Activated naive CD8-positive, alpha-beta T cell treated with anti-CD3 and anti-CD28 coated beads, Interleukin-2, amount 10 ng/mL, durations not matched to agents 7 days and 5 days (primary cell): ENCODE measurements around the gene RFPL3. TPM values are rescaled to one million over a fixed set of nuclear protein-coding genes. Genes with fewer than 3 reads are reported as not detected.
"Not testable (repeated sequence)": the region's sequence is repeated elsewhere in the genome, so short reads cannot be mapped to it uniquely, and the experiment has no call there.

Experiments used
- ATAC-seq: fragments of 150-1000 bp; cut with Tn5 transposase; one replicate; pipeline ENCODE4 v1.10.0; 2021; ENCODE audit warnings: low read depth, moderate library complexity
- POLR2A ChIA-PET: fragments of 350-600 bp; sonication (Branson Sonifier 250); formaldehyde crosslinking; loops from one replicate; lab custom pipeline; 2021; ENCODE audit warnings: antibody characterized with exemption; lab: Charles Lee
- DNase-seq: peaks from one replicate; pipeline ENCODE4 v3.0.0; 2021
- H3K27ac Mint-ChIP-seq: one replicate; pipeline ENCODE4 v1.8.0; 2022; ENCODE audit warnings: mild to moderate bottlenecking, mixed read lengths
- H3K27me3 Mint-ChIP-seq: one replicate; pipeline ENCODE4 v1.8.0; 2022; ENCODE audit warnings: mild to moderate bottlenecking, moderate library complexity, mixed read lengths
- H3K36me3 Mint-ChIP-seq: one replicate; pipeline ENCODE4 v1.8.0; 2021; ENCODE audit warnings: mild to moderate bottlenecking, mixed read lengths
- H3K4me1 Mint-ChIP-seq: one replicate; pipeline ENCODE4 v1.8.0; 2021; ENCODE audit warnings: mixed read lengths
- H3K4me3 Mint-ChIP-seq: one replicate; pipeline ENCODE4 v1.8.0; 2022; ENCODE audit warnings: mild to moderate bottlenecking, moderate library complexity, mixed read lengths
- H3K9me3 Mint-ChIP-seq: one replicate; pipeline ENCODE4 v1.8.0; 2021; ENCODE audit warnings: mixed read lengths
- total RNA-seq, 2 experiments: library from RNA; stranded (reverse); gene quantifications; one replicate each; pipeline ENCODE4 v1.2.3, GENCODE V29; 2021

The RFPL3 gene
- total RNA-seq, 2 experiments from 2014 or later: not detected

DNA sequence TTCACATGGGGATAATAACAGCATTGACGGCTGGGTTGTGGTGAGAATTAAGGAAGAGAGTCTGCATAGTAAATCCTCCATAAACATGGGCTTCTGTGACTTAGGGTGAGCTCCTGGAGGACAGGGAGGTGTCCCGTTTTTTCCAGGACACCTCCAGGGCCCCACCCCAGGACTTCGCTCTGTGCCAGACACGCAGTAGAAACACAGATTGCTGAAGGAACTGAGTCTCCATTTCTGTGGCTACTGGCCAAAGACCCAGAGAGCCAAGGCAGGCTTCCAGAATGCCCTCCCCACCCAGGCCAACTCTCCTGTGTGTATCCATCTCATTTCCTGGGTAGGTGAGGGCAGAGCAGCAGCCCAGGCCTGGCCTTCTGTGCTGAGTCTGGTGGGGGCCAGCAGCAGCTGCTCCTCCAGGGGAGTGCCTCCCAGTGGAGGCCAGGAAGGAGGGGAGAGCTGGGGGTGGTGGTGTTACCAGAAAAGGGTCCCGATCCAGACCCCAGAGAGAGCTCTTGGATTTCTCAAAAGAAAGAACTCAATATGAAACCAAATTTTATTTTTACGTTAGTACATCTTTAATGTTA lies 9.5 kb upstream of the RFPL3 start:
- POLR2A ChIA-PET: no interaction called here
- Mint-ChIP-seq H3K27me3 (peaks cover 25% of the 10 kb centered on the region), H3K4me3 (no peak overlapping the region), H3K27ac (no peak overlapping the region), H3K9me3 (no peaks in the 10 kb centered on the region), H3K4me1 (peaks cover 2% of the 10 kb centered on the region), H3K36me3 (no peaks in the 10 kb centered on the region)
- DNase-seq (no peak), ATAC-seq (no peak)

GRCh38 chr22:32351875-32352274 lies 5.8 kb upstream of the RFPL3 start:
- POLR2A ChIA-PET, H3K4me1 Mint-ChIP-seq, H3K9me3 Mint-ChIP-seq, DNase-seq, H3K27ac Mint-ChIP-seq, ATAC-seq, H3K4me3 Mint-ChIP-seq, H3K36me3 Mint-ChIP-seq, H3K27me3 Mint-ChIP-seq: not testable (repeated sequence)

- DNase-seq (no peak), ATAC-seq (no peak)
- no peaks in the 10 kb centered on the region for H3K36me3 Mint-ChIP-seq
- H3K4me3 Mint-ChIP-seq: no peak overlapping the region
- H3K9me3 Mint-ChIP-seq: no peaks in the 10 kb centered on the region
- POLR2A ChIA-PET: no interaction called here
- peaks cover 2% of the 10 kb centered on the region for H3K27me3 Mint-ChIP-seq
- no peak overlapping the region for H3K27ac Mint-ChIP-seq
- no peaks in the 10 kb centered on the region for H3K4me1 Mint-ChIP-seq
Measured at GRCh38 chr22:32352681-32353080, 5.0 kb upstream of the RFPL3 start.

- POLR2A ChIA-PET: no interaction called here
- DNase-seq (no peak), ATAC-seq (no peak)
- H3K27ac Mint-ChIP-seq: no peak overlapping the region
- no peaks in the 10 kb centered on the region for H3K9me3 Mint-ChIP-seq
- no peaks in the 10 kb centered on the region for H3K4me1 Mint-ChIP-seq
- no peak overlapping the region for H3K4me3 Mint-ChIP-seq
- H3K27me3 Mint-ChIP-seq: peaks cover 2% of the 10 kb centered on the region
- no peaks in the 10 kb centered on the region for H3K36me3 Mint-ChIP-seq
Measured at GRCh38 chr22:32353292-32353691, 4.4 kb upstream of the RFPL3 start.

DNA sequence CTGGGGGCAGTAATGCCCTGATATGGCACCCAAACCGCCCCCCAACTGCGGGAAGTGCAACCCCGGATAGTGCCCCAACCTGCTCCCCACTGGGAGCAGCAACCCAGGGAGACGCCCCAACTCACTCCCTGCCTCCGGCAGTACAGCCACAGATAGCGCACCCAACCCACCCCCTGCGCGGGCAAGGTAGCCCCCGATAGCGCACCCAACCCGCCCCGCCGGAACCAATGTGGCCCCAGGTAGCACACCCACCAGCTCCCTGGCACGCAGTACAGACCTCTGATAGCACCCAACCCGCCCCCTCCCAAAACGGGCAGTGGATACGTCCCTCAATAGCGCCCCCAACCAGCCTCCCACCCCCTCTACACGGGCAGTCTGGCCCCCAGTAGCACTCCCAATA lies 3.8 kb upstream of the RFPL3 start:
- Mint-ChIP-seq H3K27ac (no peak overlapping the region), H3K36me3 (no peaks in the 10 kb centered on the region), H3K27me3 (peaks cover 2% of the 10 kb centered on the region), H3K9me3 (no peaks in the 10 kb centered on the region), H3K4me1 (no peaks in the 10 kb centered on the region), H3K4me3 (no peak overlapping the region)
- ATAC-seq: no peak
- DNase-seq: no peak
- POLR2A ChIA-PET: no interaction called here

- no peaks in the 10 kb centered on the region for H3K9me3 Mint-ChIP-seq
- H3K4me3 Mint-ChIP-seq: no peak overlapping the region
- no peaks in the 10 kb centered on the region for H3K4me1 Mint-ChIP-seq
- H3K36me3 Mint-ChIP-seq: no peaks in the 10 kb centered on the region
- ATAC-seq: no peak
- H3K27ac Mint-ChIP-seq: no peak overlapping the region
- DNase-seq: no peak
- POLR2A ChIA-PET: no interaction called here
- peaks cover 2% of the 10 kb centered on the region for H3K27me3 Mint-ChIP-seq
Measured at GRCh38 chr22:32354360-32355351, 3.0 kb upstream of the RFPL3 start.

GRCh38 chr22:32355760-32356159 lies 1.9 kb upstream of the RFPL3 start:
- H3K4me1 Mint-ChIP-seq: no peaks in the 10 kb centered on the region
- POLR2A ChIA-PET: no interaction called here
- peaks cover 2% of the 10 kb centered on the region for H3K27me3 Mint-ChIP-seq
- no peak overlapping the region for H3K4me3 Mint-ChIP-seq
- no peak overlapping the region for H3K27ac Mint-ChIP-seq
- DNase-seq: no peak
- ATAC-seq: peak; percentile 33
- H3K36me3 Mint-ChIP-seq: no peaks in the 10 kb centered on the region
- no peaks in the 10 kb centered on the region for H3K9me3 Mint-ChIP-seq

DNA sequence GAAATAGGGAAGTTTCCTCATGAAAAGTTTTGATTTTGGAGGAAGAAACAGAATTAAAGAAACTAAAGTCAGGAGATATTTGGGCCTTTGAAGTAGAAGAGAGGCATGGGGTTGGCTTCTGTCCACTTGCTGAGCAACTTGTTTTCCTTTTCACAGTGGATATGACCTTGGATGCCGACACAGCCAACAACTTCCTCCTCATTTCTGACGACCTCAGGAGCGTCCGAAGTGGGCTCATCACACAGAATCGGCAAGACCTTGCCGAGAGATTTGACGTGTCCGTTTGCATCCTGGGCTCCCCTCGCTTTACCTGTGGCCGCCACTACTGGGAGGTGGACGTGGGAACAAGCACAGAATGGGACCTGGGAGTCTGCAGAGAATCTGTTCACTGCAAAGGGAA lies 2.4 kb downstream of the RFPL3 start:
- POLR2A ChIA-PET, H3K27ac Mint-ChIP-seq, DNase-seq, H3K36me3 Mint-ChIP-seq, H3K27me3 Mint-ChIP-seq, ATAC-seq, H3K9me3 Mint-ChIP-seq, H3K4me1 Mint-ChIP-seq, H3K4me3 Mint-ChIP-seq: not testable (repeated sequence)

DNA sequence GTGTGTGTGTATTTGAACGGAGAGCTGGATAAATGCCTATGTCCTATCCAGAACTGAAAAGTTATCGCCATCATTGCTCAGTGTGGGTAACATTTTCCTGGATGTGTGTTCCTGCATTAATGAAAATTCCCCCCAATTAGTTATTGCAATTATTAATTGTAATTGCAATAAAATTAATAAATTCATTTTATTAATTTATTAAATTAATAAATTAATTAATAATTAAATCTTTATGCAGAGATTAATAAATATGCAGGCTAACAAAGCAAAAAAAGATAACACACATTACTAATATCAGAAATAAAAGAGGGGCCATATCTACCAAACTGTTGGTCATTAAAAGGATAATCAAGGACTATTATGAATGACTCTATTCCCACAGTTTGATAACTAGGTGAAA lies 3.6 kb downstream of the RFPL3 start:
- no peak for ATAC-seq
- POLR2A ChIA-PET: no interaction called here
- no peak for DNase-seq
- Mint-ChIP-seq H3K9me3 (no peaks in the 10 kb centered on the region), H3K4me1 (no peaks in the 10 kb centered on the region), H3K27ac (no peak overlapping the region), H3K36me3 (no peaks in the 10 kb centered on the region), H3K27me3 (no peaks in the 10 kb centered on the region), H3K4me3 (no peak overlapping the region)

DNA sequence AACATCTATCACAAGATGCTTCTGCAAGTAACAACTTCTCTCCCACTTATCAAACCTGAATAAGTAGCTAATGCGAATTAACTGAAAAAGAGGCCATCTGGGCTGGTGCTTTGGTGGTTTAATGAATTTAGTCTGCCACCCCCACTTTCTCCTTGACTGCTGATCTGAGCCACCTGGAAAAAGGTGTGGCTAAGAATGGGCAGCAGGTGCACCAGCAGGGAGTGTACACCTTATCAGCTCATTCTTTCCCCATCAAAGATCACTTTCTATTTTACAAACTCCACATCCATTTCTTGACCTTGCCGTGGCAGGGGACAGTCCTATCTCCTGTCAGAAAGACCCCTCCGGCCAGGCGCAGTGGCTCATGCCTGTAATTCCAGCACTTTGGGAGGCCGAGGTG lies 6.5 kb downstream of the RFPL3 start:
- Mint-ChIP-seq H3K4me3 (no peak overlapping the region), H3K27me3 (no peaks in the 10 kb centered on the region), H3K4me1 (peaks cover 2% of the 10 kb centered on the region), H3K36me3 (no peaks in the 10 kb centered on the region), H3K9me3 (no peaks in the 10 kb centered on the region), H3K27ac (no peak overlapping the region)
- ATAC-seq (no peak), DNase-seq (no peak)
- POLR2A ChIA-PET: no interaction called here

GRCh38 chr22:32375678-32376450 lies 18.2 kb downstream of the RFPL3 start:
- DNase-seq (no peak), ATAC-seq (no peak)
- H3K36me3 Mint-ChIP-seq: no peaks in the 10 kb centered on the region
- H3K4me3 Mint-ChIP-seq: no peak overlapping the region
- peaks cover 5% of the 10 kb centered on the region for H3K27me3 Mint-ChIP-seq
- no peaks in the 10 kb centered on the region for H3K9me3 Mint-ChIP-seq
- POLR2A ChIA-PET: no interaction called here
- no peaks in the 10 kb centered on the region for H3K4me1 Mint-ChIP-seq
- H3K27ac Mint-ChIP-seq: no peak overlapping the region

DNA sequence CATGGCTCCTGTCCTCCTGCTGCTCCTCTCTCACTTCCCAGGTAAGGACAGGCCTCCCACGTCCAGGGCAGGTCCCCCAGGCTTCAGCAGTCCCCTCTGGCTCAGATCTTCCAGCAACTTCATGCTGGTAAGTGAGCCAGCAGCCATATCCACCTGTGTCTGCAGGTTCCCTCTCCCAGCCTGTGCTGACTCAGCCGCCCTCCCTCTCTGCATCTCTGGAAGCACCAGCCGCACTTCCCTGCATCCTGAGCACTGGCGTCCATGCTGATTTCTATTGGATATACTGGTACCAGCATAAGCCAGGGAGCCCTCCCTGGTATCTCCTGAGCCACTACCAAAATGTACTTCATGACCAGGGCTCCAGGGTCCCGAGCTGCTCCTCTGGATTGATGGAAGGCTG lies 19.0 kb downstream of the RFPL3 start:
- ATAC-seq (no peak), DNase-seq (no peak)
- Mint-ChIP-seq H3K27ac (no peak overlapping the region), H3K27me3 (peaks cover 5% of the 10 kb centered on the region), H3K36me3 (no peaks in the 10 kb centered on the region), H3K4me3 (no peak overlapping the region), H3K9me3 (no peaks in the 10 kb centered on the region), H3K4me1 (no peaks in the 10 kb centered on the region)
- POLR2A ChIA-PET: no interaction called here

DNA sequence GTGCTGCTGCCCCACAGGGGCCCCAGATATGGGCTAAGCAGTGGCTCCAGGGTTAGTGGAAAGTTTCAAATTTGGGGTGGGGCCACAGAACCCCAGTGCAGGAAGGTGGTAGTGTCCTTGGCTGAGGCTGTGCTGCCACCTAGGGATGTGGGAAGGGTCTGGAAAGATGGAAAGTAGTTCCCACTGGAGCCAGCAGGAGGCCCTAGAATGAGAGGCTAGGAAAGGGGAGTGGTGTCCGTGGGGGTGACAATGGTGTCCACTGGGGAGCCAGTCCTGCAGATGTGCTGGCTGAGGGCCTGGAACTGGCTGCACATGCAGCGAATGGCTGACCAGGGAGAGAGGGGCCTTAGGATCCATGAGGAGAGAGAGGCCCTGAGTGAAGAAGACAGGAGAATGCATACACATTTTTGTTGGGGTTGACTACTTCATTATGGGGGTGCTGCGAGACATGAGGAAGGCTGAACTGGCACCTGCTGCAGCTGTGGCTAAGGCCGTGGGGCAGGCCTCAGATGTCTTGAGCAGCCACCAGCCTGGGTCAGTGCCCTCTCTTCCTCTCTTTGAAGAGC lies 21.1 kb downstream of the RFPL3 start:
- DNase-seq (no peak), ATAC-seq (no peak)
- Mint-ChIP-seq H3K36me3 (no peaks in the 10 kb centered on the region), H3K9me3 (no peaks in the 10 kb centered on the region), H3K4me1 (no peaks in the 10 kb centered on the region), H3K4me3 (no peak overlapping the region), H3K27me3 (peaks cover 3% of the 10 kb centered on the region), H3K27ac (no peak overlapping the region)
- POLR2A ChIA-PET: no interaction called here
